ENCODE measurements around the gene BCL6B.

- TF ChIP-seq TCF7L2 (IDR thresholded peaks at IDR 0.05; ENCODE audit: low read depth, low read length) (no peak), CTCF (IDR thresholded peaks at IDR 0.05) (peak; percentile 43), REST (IDR thresholded peaks at IDR 0.05; ENCODE audit: insufficient read depth in 1 of 2, low read depth in 2 of 2, low read length in 1 of 2) (no peak)
These were observed 7.6 kb upstream of the BCL6B start for GRCh38 chr17:7014995-7015958.

Measured in Panc1 (cell line).